ENCODE data around the gene CHAF1A.

DNA sequence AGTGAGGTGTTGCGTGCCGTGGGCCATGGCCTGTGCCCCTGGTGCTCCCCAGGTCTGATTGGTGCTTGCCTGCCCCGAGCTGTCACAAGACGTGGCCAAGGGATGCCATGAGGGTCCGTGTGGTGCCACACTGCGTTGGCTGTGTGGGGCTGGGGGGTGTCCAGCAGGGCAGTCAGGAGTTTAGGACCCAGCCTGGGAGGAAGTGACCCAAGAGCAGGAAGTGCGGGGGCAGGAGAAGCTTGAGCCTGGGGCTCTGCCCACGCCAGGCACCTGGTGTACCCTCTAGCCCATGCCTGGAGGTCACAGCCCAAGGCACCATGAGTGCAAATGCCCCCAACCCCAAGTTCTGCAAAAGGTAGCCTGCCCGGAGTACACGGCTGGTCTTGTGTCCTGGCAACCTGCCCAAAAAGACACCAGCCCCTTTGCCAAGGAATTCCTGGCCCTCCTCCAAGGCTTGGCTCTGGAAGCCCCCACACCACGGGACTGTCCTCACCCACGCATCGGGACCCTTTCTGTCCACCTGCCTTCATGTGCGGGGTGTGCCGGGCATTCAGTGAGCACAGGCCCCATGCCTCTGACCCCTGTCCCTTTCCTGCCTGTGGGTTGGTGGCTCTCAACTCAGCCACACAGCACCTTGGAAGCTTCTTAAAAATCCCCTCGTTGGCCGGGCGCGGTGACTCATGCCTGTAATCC, 34.2 kb upstream of the CHAF1A start:
- TF ChIP-seq, protein P1, sequence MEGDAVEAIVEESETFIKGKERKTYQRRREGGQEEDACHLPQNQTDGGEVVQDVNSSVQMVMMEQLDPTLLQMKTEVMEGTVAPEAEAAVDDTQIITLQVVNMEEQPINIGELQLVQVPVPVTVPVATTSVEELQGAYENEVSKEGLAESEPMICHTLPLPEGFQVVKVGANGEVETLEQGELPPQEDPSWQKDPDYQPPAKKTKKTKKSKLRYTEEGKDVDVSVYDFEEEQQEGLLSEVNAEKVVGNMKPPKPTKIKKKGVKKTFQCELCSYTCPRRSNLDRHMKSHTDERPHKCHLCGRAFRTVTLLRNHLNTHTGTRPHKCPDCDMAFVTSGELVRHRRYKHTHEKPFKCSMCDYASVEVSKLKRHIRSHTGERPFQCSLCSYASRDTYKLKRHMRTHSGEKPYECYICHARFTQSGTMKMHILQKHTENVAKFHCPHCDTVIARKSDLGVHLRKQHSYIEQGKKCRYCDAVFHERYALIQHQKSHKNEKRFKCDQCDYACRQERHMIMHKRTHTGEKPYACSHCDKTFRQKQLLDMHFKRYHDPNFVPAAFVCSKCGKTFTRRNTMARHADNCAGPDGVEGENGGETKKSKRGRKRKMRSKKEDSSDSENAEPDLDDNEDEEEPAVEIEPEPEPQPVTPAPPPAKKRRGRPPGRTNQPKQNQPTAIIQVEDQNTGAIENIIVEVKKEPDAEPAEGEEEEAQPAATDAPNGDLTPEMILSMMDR (IDR thresholded peaks at IDR 0.05; ENCODE audit: borderline replicate concordance, extremely low read depth, low read length, poor library complexity, severe bottlenecking): no peak
- no peak for TF ChIP-seq EZH2 (IDR thresholded peaks at IDR 0.05; ENCODE audit: borderline replicate concordance, low read depth, low read length, severe bottlenecking)
